Measurements from ENCODE around the gene SP110.

- TF ChIP-seq POLR2A (IDR thresholded peaks at IDR 0.05; ENCODE audit: low read length) (no peak), GATA1 (IDR thresholded peaks at IDR 0.05; ENCODE audit: low read depth, low read length) (no peak)
Measured at GRCh38 chr2:230230496-230231200, 10.9 kb upstream of the SP110 start.

Measured in erythroblast (primary cell).